Activated naive CD4-positive, alpha-beta T cell treated with anti-CD3 and anti-CD28 coated beads for 36 hours (primary cell): ENCODE data around the gene NUDT5. TPM values are rescaled to one million over a fixed set of nuclear protein-coding genes. Genes with fewer than 3 reads are reported as not detected.

Experiments
- CTCF ChIA-PET: fragments of 350-600 bp; sonication (Branson Sonifier 250); formaldehyde crosslinking; loops from one replicate; lab custom pipeline; 2021; ENCODE audit warnings: antibody characterized with exemption; lab: Charles Lee
- DNase-seq: peaks from one replicate; pipeline ENCODE4 v3.0.0-alpha.2; 2020
- H3K27ac Mint-ChIP-seq: one replicate; pipeline ENCODE4 v1.8.0; 2021; ENCODE audit warnings: mild to moderate bottlenecking, mixed read lengths
- H3K27me3 Mint-ChIP-seq: one replicate; pipeline ENCODE4 v1.8.0; 2021; ENCODE audit warnings: low read depth, mixed read lengths
- H3K36me3 Mint-ChIP-seq: one replicate; pipeline ENCODE4 v1.8.0; 2021; ENCODE audit warnings: low read depth, mixed read lengths
- H3K4me1 Mint-ChIP-seq: one replicate; pipeline ENCODE4 v1.8.0; 2021; ENCODE audit warnings: low read depth, mixed read lengths
- H3K4me3 Mint-ChIP-seq: one replicate; pipeline ENCODE4 v1.8.0; 2021; ENCODE audit warnings: mild to moderate bottlenecking, moderate library complexity, mixed read lengths
- H3K9me3 Mint-ChIP-seq: one replicate; pipeline ENCODE4 v1.8.0; 2021; ENCODE audit warnings: mixed read lengths
- intact Hi-C: fragments of 100-400 bp; cut with micrococcal nuclease; formaldehyde crosslinking; loops from one replicate; pipeline ENCODE4 v1.15.1; 2023
- total RNA-seq, 2 experiments: library from RNA; stranded (reverse); gene quantifications; one replicate each; pipeline ENCODE4 v1.2.3, GENCODE V29; 2021

NUDT5 gene
- total RNA-seq, 2 experiments from 2014 or later = 97.1 to 100 TPM

- H3K27me3 Mint-ChIP-seq = no peaks in the 10 kb centered on the region
- no peak for DNase-seq
- CTCF ChIA-PET = interaction anchor here (0.6 to 3.4 kb wide), 2 partner anchors 14 to 149 kb away, joined by 3 to 15 read pairs; no protein-coding TSS in a partner anchor
- H3K36me3 Mint-ChIP-seq = peaks cover 39% of the 10 kb centered on the region
- H3K9me3 Mint-ChIP-seq = no peaks in the 10 kb centered on the region
- H3K4me3 Mint-ChIP-seq = no peak overlapping the region
- H3K27ac Mint-ChIP-seq = peak overlapping the region; percentile 53
- intact Hi-C loops = no loop called here
- H3K4me1 Mint-ChIP-seq = peaks cover 57% of the 10 kb centered on the region
Observed at GRCh38 chr10:12200850-12201249, 5.2 kb upstream of the NUDT5 start.

GRCh38 chr10:12198156-12198555 is 2.5 kb upstream of the NUDT5 start:
- no peak for DNase-seq
- Mint-ChIP-seq H3K27me3 (no peaks in the 10 kb centered on the region), H3K36me3 (peaks cover 40% of the 10 kb centered on the region), H3K4me1 (peaks cover 61% of the 10 kb centered on the region), H3K4me3 (peak overlapping the region; percentile 55), H3K27ac (no peak overlapping the region), H3K9me3 (no peaks in the 10 kb centered on the region)
- intact Hi-C loops = loop anchor here (1.0 kb wide), 1 partner anchor 42 kb away; no protein-coding TSS in a partner anchor
- CTCF ChIA-PET = interaction anchor here (0.7 kb wide), 1 partner anchor 218 kb away, joined by 3 read pairs; no protein-coding TSS in a partner anchor

DNA sequence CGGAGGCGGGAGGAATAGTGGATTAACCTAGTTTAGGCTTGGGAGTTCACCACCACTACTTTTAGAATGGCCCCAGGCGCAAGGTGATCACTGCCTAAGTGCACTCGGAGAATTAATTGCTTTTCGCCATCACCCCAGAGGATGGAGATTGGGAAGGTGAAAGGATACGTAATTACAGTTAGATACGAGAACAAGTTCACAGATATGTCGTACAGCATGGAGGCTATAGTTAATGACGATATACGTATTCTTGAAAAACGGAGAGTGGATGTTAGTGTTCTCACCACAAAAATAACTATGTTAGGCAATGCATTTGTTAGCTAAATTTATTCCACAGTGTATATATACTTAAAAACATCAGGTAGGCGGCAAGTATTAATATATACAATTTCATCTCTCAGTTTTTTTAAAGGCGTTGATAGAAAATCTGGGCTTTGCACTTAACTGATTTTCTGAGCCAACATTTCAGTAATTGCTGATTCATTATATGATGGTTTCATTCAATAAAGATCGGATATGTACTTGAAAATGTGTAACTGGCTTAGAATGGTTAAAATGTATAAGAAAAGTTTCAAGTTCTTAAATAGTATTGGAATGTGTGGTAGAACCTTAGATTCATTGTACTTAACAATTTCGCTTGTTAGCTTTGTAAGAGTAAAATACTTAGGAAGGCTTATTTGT is 980 bp upstream of the NUDT5 start:
- H3K27ac Mint-ChIP-seq = peak overlapping the region; percentile 98
- no peaks in the 10 kb centered on the region for H3K27me3 Mint-ChIP-seq
- CTCF ChIA-PET = interaction anchor here (1.0 to 2.2 kb wide), 3 partner anchors 19 to 515 kb away, joined by 3 to 11 read pairs (median 6); no protein-coding TSS in a partner anchor
- no peak for DNase-seq
- no peaks in the 10 kb centered on the region for H3K9me3 Mint-ChIP-seq
- H3K36me3 Mint-ChIP-seq = peaks cover 39% of the 10 kb centered on the region
- peak overlapping the region; percentile 96 for H3K4me3 Mint-ChIP-seq
- peaks cover 61% of the 10 kb centered on the region for H3K4me1 Mint-ChIP-seq
- intact Hi-C loops = no loop called here

DNA sequence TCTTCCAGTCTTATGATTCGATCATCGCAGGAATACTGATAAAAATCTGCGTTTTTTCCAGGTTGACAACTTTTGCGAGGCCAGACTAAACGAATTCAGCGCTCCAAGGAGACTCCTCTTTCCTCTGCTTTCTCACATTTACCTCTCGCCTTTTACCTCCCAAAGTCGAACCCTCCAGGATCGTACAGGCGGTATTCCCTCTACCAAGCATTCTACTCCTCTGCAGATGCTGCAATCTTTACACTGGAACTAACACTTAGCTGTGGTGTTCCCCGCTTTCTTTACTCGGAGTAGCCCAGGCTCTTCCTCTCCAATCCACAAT is 449 bp downstream of the NUDT5 start:
- DNase-seq = no peak
- Mint-ChIP-seq H3K27ac (peak overlapping the region; percentile 98), H3K4me1 (peaks cover 55% of the 10 kb centered on the region), H3K27me3 (no peaks in the 10 kb centered on the region), H3K9me3 (no peaks in the 10 kb centered on the region), H3K4me3 (peak overlapping the region; percentile 96), H3K36me3 (peaks cover 33% of the 10 kb centered on the region)
- CTCF ChIA-PET = interaction anchor here (0.8 to 2.2 kb wide), 3 partner anchors 9 to 153 kb away, joined by 4 to 11 read pairs (median 4); partner anchors contain the start of gene UPF2
- intact Hi-C loops = loop anchor here (1.0 to 2.0 kb wide), 5 partner anchors 14 to 154 kb away; partner anchors contain the start of genes CAMK1D and DHTKD1

DNA sequence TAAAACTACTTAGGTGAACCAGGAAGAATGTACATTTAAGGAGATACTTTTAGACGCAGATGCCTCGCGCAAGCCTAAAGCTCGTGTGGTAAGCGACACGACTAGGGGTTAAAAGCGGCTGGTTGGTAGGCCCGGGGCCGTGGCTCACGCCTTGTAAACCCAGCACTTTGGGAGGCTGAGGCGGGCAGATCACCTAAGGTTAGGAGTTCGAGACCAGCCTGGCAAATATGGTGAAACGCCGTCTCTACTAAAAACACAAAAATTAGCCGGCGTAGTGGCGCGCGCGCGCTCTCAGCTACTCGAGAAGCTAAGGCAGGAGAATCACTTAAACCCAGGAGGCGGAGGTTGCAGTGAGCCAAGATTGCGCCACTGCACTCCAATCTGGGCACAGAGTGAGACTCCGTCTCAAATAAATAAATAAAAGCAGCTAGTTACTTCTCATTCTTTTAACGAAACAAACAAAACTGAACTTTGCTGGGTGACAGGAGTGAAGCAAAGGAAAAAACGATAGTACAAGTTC is 879 bp downstream of the NUDT5 start:
- peak overlapping the region; percentile 98 for H3K27ac Mint-ChIP-seq
- CTCF ChIA-PET = interaction anchor here (0.8 to 2.2 kb wide), 3 partner anchors 8 to 152 kb away, joined by 4 to 11 read pairs (median 4); partner anchors contain the start of gene UPF2
- peaks cover 58% of the 10 kb centered on the region for H3K4me1 Mint-ChIP-seq
- peaks cover 36% of the 10 kb centered on the region for H3K36me3 Mint-ChIP-seq
- intact Hi-C loops = loop anchor here (1.0 to 2.0 kb wide), 5 partner anchors 14 to 154 kb away; partner anchors contain the start of genes CAMK1D and DHTKD1
- H3K9me3 Mint-ChIP-seq = no peaks in the 10 kb centered on the region
- DNase-seq = peak; percentile 59
- peak overlapping the region; percentile 96 for H3K4me3 Mint-ChIP-seq
- no peaks in the 10 kb centered on the region for H3K27me3 Mint-ChIP-seq

- Mint-ChIP-seq H3K36me3 (peaks cover 31% of the 10 kb centered on the region), H3K4me1 (peaks cover 45% of the 10 kb centered on the region), H3K4me3 (no peak overlapping the region), H3K9me3 (no peaks in the 10 kb centered on the region), H3K27me3 (no peaks in the 10 kb centered on the region), H3K27ac (no peak overlapping the region)
- DNase-seq = no peak
- intact Hi-C loops = no loop called here
- CTCF ChIA-PET = interaction anchor here (0.6 to 0.7 kb wide), 3 partner anchors 31 to 1045 kb away, joined by 3 to 4 read pairs (median 3); no protein-coding TSS in a partner anchor
Observed at GRCh38 chr10:12193193-12193592, 2.5 kb downstream of the NUDT5 start.

DNA sequence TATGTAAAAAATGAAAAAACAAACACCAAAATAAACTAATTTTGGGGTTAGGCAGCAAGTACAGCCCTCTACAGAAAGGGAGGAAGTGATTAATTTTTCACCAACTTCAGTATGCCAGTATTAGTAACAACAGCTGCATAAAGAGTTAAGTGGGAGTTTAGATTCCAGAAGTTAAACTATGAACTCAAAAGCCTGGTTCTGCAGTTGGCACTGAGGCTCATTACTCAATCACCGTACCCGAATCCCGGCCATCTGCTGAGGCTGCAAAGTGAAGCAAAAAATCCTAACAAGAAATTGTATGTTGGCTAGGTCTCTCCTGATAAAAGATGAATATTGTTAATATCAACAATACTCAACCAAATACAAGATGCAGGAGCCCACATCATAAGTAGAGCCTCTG is 4.0 kb downstream of the NUDT5 start:
- Mint-ChIP-seq H3K4me3 (no peak overlapping the region), H3K36me3 (peaks cover 43% of the 10 kb centered on the region)
- intact Hi-C loops = no loop called here

DNA sequence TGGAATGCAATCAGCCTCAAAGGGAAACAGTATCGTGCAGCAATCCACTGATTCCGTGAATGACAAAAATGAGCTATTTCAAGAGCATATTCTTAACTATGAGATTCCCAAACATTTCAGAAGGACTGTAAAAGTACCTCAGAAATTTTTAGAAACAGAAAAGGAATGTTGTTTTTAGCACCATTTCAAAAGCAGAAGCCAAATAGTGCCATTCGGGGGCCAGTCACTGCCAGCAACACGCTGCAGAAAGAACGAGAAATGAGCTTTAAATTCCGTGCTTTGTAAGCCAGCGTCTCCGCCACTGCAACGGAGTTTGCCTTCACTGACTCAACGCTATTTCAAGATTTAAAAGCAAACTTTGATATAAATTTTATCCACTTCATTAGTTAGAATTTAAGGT is 6.3 kb downstream of the NUDT5 start:
- Mint-ChIP-seq H3K27me3 (no peaks in the 10 kb centered on the region), H3K36me3 (peaks cover 45% of the 10 kb centered on the region), H3K27ac (no peak overlapping the region), H3K4me1 (peaks cover 53% of the 10 kb centered on the region), H3K4me3 (no peak overlapping the region), H3K9me3 (no peaks in the 10 kb centered on the region)
- no peak for DNase-seq
- intact Hi-C loops = no loop called here
- CTCF ChIA-PET = interaction anchor here (0.6 kb wide), 1 partner anchor 335 kb away, joined by 3 read pairs; no protein-coding TSS in a partner anchor

More for the DNA sequence above, 4.0 kb downstream of the NUDT5 start:
- CTCF ChIA-PET = interaction anchor here (0.6 kb wide), 1 partner anchor 37 kb away, joined by 5 read pairs; no protein-coding TSS in a partner anchor
- DNase-seq = no peak
- H3K4me1 Mint-ChIP-seq = peaks cover 48% of the 10 kb centered on the region
- no peak overlapping the region for H3K27ac Mint-ChIP-seq
- no peaks in the 10 kb centered on the region for H3K9me3 Mint-ChIP-seq
- H3K27me3 Mint-ChIP-seq = no peaks in the 10 kb centered on the region

GRCh38 chr10:12188656-12189055 is 7.0 kb downstream of the NUDT5 start:
- CTCF ChIA-PET = interaction anchor here (0.6 to 0.7 kb wide), 3 partner anchors 10 to 468 kb away, joined by 3 to 4 read pairs (median 3); no protein-coding TSS in a partner anchor
- Mint-ChIP-seq H3K27ac (no peak overlapping the region), H3K4me3 (no peak overlapping the region), H3K36me3 (peaks cover 42% of the 10 kb centered on the region), H3K27me3 (no peaks in the 10 kb centered on the region), H3K4me1 (peaks cover 45% of the 10 kb centered on the region), H3K9me3 (no peaks in the 10 kb centered on the region)
- no peak for DNase-seq
- intact Hi-C loops = no loop called here

GRCh38 chr10:12187321-12187905 is 8.3 kb downstream of the NUDT5 start:
- intact Hi-C loops = no loop called here
- H3K36me3 Mint-ChIP-seq = peaks cover 41% of the 10 kb centered on the region

GRCh38 chr10:12186323-12186722 is 9.4 kb downstream of the NUDT5 start:
- intact Hi-C loops = no loop called here
- Mint-ChIP-seq H3K27ac (peak overlapping the region; percentile 84), H3K4me1 (peaks cover 34% of the 10 kb centered on the region), H3K27me3 (no peaks in the 10 kb centered on the region), H3K36me3 (peaks cover 40% of the 10 kb centered on the region), H3K4me3 (peak overlapping the region; percentile 19), H3K9me3 (no peaks in the 10 kb centered on the region)
- CTCF ChIA-PET = interaction anchor here (0.7 kb wide), 1 partner anchor 9 kb away, joined by 4 read pairs; no protein-coding TSS in a partner anchor
- DNase-seq = peak; percentile 57

More at GRCh38 chr10:12187321-12187905, 8.3 kb downstream of the NUDT5 start:
- no peak for DNase-seq
- H3K27me3 Mint-ChIP-seq = no peaks in the 10 kb centered on the region
- H3K27ac Mint-ChIP-seq = peak overlapping the region; percentile 84
- peaks cover 37% of the 10 kb centered on the region for H3K4me1 Mint-ChIP-seq
- no peaks in the 10 kb centered on the region for H3K9me3 Mint-ChIP-seq
- CTCF ChIA-PET = no interaction called here
- H3K4me3 Mint-ChIP-seq = no peak overlapping the region

GRCh38 chr10:12184165-12184564 is 11.5 kb downstream of the NUDT5 start:
- H3K9me3 Mint-ChIP-seq = no peaks in the 10 kb centered on the region
- intact Hi-C loops = no loop called here
- H3K27me3 Mint-ChIP-seq = no peaks in the 10 kb centered on the region
- no peak for DNase-seq
- H3K4me1 Mint-ChIP-seq = peaks cover 32% of the 10 kb centered on the region
- CTCF ChIA-PET = interaction anchor here (1.1 kb wide), 1 partner anchor 30 kb away, joined by 3 read pairs; no protein-coding TSS in a partner anchor
- H3K4me3 Mint-ChIP-seq = no peak overlapping the region
- no peak overlapping the region for H3K27ac Mint-ChIP-seq
- peaks cover 35% of the 10 kb centered on the region for H3K36me3 Mint-ChIP-seq
